ENCODE results near the gene PLS3. TPM values are rescaled to one million over a fixed set of nuclear protein-coding genes. Genes with fewer than 3 reads are reported as not detected.
"Not testable (repeated sequence)": the region's sequence is repeated elsewhere in the genome, so short reads cannot be mapped to it uniquely, and the experiment has no call there.

Gene PLS3
- polyA plus RNA-seq, 3 donors from 2014 or later: 1.1 to 2.4 TPM; not detected in 1

DNA sequence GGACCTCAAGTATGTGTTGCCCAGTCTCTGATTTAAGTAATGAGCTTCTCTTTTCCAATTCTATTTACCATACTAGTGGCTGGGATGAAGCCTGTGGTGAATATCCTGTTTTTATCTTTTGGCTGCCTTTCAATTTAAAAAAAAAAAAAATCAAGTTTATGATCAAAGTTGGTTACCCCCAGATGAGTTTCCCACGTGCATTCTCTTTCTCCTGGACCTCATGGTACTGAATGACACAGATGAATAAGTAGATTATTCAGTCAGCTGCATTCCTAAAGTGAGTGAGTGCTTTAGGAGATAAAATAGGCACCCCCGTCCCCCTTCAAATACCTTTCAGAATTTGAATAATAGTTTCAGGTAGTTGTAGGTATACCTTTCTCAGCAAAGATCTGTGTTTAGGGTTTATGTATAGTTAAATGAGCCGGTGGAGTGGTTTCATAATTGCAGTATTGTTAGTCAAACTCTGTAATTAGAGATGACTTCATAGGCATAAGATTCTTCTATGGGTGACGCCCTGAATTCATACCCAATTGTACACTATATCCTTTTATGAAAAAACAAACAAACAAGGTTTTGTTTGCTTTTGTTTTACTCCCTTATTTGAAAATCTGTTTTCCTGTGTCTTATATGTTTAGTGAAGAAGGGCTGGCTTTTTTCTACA lies 41.9 kb downstream of the PLS3 start:
- no peak for DNase-seq
- Mint-ChIP-seq H3K27ac (no peak overlapping the region), H3K36me3 (no peaks in the 10 kb centered on the region), H3K4me3 (no peak overlapping the region), H3K9me3 (no peaks in the 10 kb centered on the region), H3K4me1 (no peaks in the 10 kb centered on the region), H3K27me3 (ENCODE audit: low read depth in 3 of 3) (peaks cover 0 to 3% (median 0%) of the 10 kb centered on the region in 3 donors)

DNA sequence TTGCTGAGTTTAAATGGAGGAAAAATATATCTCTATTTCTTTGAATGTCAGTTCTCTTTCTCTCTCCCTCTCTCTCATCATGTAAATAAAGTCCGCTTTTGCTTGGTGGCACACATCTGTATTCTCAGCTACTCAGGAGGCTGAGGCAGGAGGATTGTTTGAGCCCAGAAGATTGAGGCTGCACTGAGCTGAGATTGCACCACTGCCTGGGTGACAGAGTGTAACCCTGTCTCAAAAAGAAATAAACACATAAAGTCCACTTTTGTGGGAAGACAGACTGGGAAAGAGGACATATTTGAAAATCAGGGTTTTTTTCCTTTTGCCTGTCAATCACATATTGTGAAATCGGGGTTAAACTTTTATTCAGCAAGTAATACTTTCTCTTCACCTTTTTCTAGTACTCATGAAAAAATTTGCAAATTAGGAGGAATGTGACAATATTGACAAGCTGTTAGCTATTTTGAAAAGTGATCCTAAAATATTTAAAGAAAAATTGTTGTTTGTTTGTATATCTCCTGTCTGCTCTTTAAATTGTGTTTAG lies 42.6 kb downstream of the PLS3 start:
- no peaks in the 10 kb centered on the region for H3K9me3 Mint-ChIP-seq

DNA sequence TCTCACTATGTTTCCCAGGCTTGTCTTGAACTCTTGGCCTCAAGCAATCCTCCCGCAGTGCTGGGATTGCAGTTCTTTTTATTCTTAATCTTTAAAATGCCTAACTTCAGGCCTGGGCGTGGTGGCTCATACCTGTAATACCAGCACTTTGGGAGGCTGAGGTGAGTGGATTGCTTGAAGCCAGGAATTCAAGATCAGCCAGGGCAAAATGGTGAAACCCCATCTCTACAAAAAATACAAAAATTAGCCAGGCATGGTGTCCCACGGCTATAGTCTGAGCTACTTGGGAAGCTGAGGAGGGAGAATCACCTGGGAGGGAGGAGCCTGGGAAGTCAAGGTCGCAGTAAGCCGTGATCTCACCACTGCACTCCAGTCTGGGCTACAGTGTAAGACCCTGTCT lies 45.9 kb downstream of the PLS3 start:
- DNase-seq: no peak
- no peaks in the 10 kb centered on the region for H3K4me1 Mint-ChIP-seq
- H3K36me3 Mint-ChIP-seq: no peaks in the 10 kb centered on the region
- no peaks in the 10 kb centered on the region for H3K9me3 Mint-ChIP-seq
- no peak overlapping the region for H3K27ac Mint-ChIP-seq
- H3K27me3 Mint-ChIP-seq (ENCODE audit: low read depth in 3 of 3): peaks cover 0 to 3% (median 0%) of the 10 kb centered on the region in 3 donors
- H3K4me3 Mint-ChIP-seq: no peak overlapping the region

More for the DNA sequence above, 42.6 kb downstream of the PLS3 start:
- Mint-ChIP-seq H3K4me1 (no peaks in the 10 kb centered on the region), H3K36me3 (no peaks in the 10 kb centered on the region), H3K4me3 (no peak overlapping the region), H3K27ac (no peak overlapping the region), H3K27me3 (ENCODE audit: low read depth in 3 of 3) (peaks cover 0 to 3% (median 0%) of the 10 kb centered on the region in 3 donors)
- DNase-seq: no peak

DNA sequence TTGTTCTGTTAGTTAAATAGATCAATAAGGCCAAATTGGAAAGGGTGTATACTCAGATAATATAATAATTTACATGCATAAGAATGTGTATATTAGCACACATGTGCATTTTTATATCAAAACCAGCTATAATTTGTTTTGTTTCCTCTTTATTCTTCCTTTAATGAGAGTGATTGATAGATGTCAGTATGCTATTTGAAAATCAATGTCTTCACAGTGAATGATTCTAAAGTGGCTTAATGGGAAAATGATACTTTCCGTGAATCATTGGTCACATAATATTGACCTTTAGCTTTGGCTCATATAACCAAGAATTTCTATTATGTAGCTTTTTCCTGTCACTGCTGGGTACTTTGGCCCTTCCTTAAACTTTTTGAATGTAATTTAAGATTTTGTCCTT lies 48.6 kb downstream of the PLS3 start:
- Mint-ChIP-seq H3K4me1 (no peaks in the 10 kb centered on the region), H3K36me3 (no peaks in the 10 kb centered on the region), H3K27me3 (ENCODE audit: low read depth in 3 of 3) (peaks cover 0 to 3% (median 0%) of the 10 kb centered on the region in 3 donors), H3K9me3 (no peaks in the 10 kb centered on the region), H3K27ac (no peak overlapping the region), H3K4me3 (no peak overlapping the region)
- DNase-seq: no peak

DNA sequence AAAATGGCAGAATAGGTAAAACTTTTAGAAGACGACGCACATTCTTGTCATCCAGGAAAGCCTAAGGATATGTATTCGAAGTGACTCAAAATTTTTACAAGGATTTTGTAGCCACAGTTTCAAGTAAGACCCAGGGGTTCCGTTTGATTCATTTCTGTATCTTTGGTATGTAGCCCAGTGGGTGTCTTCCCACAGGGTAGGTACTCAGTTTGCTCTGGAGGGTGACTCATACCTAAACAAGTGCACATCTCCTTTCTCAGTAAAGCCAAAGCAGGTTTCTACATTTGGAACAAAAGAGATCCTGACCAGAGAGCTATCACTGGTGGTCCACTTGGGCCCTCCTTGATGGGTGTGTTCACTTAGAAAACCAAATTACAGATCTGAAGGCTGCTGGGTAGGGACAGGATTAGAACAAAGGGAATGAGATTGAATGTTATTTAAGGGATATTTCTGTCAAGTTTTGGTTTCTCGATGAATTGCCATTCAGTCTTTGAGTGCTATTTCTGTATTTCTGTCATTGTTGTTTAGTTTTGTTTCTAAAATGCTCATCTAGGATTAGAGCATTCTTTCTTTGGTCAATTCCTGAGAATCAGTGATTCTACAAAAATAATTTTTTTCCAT lies 56.1 kb downstream of the PLS3 start:
- no peaks in the 10 kb centered on the region for H3K4me1 Mint-ChIP-seq
- H3K9me3 Mint-ChIP-seq: no peaks in the 10 kb centered on the region
- DNase-seq: no peak
- H3K4me3 Mint-ChIP-seq: no peak overlapping the region
- H3K36me3 Mint-ChIP-seq: no peaks in the 10 kb centered on the region
- H3K27me3 Mint-ChIP-seq (ENCODE audit: low read depth in 3 of 3): peaks cover 0 to 12% (median 6%) of the 10 kb centered on the region in 3 donors
- H3K27ac Mint-ChIP-seq: no peak overlapping the region

DNA sequence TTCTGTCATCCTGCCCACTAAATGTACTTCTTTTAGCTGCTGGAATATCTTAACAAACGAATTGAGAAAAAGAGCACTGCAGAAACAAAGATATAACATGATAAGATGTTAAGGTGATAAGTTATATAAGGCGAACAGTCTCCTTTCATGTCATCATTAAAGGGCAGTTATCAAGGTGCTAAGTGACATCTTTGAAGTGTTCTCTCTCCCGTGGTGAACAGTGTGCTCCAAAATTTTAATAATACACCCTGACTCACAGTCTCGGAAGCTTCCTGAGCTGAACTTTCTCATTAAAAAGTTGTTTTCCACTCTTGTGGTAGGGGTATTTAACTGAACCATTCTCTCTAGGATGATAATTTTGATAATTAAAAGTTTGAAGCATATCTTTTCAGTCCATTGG lies 61.6 kb downstream of the PLS3 start:
- H3K9me3 Mint-ChIP-seq: no peaks in the 10 kb centered on the region
- H3K27me3 Mint-ChIP-seq (ENCODE audit: low read depth in 3 of 3): peaks cover 0 to 16% (median 9%) of the 10 kb centered on the region in 3 donors
- no peak overlapping the region for H3K4me3 Mint-ChIP-seq
- DNase-seq: no peak
- H3K4me1 Mint-ChIP-seq: no peaks in the 10 kb centered on the region
- H3K27ac Mint-ChIP-seq: no peak overlapping the region
- no peaks in the 10 kb centered on the region for H3K36me3 Mint-ChIP-seq

DNA sequence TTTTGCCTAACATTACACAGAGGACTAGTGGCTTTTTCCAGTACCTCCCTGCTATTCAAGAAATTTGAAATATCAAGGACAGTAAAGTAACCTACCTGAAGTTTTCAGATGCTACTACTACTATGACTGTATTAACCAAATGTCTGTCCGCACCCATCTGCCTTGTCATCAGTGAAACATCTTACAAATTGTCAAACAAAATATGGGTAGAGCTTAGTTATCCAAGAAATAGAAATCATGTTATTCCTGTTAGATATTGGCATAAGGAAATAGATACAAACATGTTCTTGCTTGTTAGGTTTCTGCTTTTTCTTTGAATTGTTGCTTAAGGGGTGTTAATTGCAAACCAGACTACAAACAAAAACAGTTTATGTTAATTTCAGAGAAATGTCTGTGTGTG lies 63.9 kb downstream of the PLS3 start:
- Mint-ChIP-seq H3K4me3 (no peak overlapping the region), H3K36me3 (no peaks in the 10 kb centered on the region), H3K27ac (no peak overlapping the region), H3K27me3 (ENCODE audit: low read depth in 3 of 3) (peaks cover 0 to 11% (median 6%) of the 10 kb centered on the region in 3 donors), H3K4me1 (no peaks in the 10 kb centered on the region), H3K9me3 (no peaks in the 10 kb centered on the region)
- no peak for DNase-seq

DNA sequence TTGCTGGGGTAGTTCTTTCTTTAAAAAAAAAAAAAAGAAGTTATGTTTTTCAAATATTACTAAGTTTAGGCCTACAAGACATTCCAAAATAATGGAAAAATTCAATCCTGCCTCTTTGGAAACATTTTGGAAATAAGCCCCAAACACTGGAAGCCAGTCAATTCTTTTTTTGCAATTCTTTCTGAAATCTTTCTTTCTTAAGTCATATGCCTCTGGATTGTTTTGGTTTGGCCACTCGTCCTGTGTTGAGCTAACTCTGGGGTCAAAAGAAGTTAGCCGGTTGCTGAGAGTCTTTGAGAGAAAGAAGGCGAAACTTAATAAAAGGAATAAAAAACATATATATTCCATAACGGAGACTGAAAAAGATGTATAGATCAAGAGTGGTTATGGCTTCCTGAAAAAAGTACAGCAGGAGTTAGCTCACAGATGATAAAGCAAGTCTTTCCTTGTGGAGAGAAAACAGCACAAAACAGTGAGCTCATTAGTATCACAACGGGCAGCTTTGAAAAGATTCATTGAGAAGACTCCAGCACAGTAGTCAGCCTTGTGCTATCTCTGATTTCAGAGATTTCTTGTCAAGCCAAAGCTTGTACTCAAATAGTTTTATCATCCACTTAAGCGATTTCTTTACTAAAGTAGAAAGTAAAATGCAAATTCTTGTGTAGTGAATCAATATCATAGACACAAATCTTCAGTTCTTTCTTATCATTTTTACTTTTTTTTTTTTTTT lies 64.8 kb downstream of the PLS3 start:
- Mint-ChIP-seq H3K9me3 (no peaks in the 10 kb centered on the region), H3K27ac (no peak overlapping the region), H3K4me3 (no peak overlapping the region), H3K36me3 (no peaks in the 10 kb centered on the region), H3K27me3 (ENCODE audit: low read depth in 3 of 3) (peaks cover 0 to 11% (median 3%) of the 10 kb centered on the region in 3 donors), H3K4me1 (no peaks in the 10 kb centered on the region)
- DNase-seq: no peak

DNA sequence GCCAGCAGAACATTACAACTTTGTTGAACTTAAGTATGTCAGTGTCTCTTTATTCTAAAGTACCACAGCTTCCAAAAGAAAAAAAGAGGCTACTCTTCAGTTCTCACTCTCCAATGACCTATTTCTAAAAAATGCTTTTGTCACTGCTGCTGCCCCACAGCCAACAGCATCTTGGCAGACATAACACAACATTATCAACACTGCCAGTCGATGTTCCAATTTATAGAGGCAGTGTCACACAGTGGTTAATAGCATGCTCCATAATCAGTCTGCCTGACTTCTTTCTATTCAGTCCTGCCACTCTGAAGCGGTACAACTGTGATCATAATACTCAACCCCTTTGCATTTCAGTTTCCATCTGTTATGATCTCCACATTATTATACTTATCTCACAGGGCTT lies 69.2 kb downstream of the PLS3 start:
- Mint-ChIP-seq H3K27ac (no peak overlapping the region), H3K36me3 (no peaks in the 10 kb centered on the region), H3K4me3 (no peak overlapping the region), H3K9me3 (no peaks in the 10 kb centered on the region), H3K27me3 (ENCODE audit: low read depth in 3 of 3) (peaks cover 0 to 4% (median 0%) of the 10 kb centered on the region in 3 donors), H3K4me1 (no peaks in the 10 kb centered on the region)
- no peak for DNase-seq

DNA sequence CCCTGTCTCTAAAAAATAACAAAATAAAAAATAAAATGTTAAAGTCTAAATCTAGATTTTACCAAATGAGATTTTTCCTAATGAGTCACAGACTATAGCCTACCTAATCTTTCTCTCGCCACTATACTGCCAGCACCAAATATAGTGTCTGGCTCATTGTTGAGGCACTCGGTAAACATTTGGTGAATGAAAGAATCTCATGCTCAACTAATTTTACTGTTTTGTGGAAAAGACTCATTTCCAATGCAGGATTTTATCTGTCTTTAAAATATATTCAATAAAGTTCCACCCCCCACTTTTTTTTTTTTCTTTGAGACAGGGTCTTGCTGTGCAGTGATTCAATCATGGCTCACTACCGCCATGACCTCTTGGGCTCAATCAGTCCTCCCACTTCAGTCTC lies 71.5 kb downstream of the PLS3 start:
- no peak overlapping the region for H3K27ac Mint-ChIP-seq
- H3K27me3 Mint-ChIP-seq (ENCODE audit: low read depth in 3 of 3): peaks cover 0 to 4% (median 2%) of the 10 kb centered on the region in 3 donors

DNA sequence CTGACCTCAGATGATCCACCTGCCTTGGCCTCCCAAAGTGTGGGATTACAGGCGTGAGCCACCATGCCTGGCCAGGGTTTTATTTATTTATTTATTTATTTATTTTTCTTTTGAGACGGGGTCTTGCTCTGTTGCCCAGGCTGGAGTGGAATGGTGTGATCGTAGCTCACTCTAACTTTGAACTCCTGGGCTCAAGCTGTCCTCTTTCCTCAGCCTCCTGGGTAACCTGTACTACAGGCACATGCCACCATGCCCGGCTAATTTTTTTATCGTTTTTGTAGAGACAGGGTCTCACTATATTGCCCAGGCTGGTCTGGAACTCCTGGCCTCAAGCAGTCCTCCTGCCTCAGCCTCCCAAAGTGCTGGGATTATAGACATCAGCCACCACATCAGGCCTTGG lies 72.4 kb downstream of the PLS3 start:
- not testable (repeated sequence) for H3K4me1 Mint-ChIP-seq; H3K27me3 Mint-ChIP-seq (ENCODE audit: low read depth in 3 of 3)

More for the DNA sequence above, 71.5 kb downstream of the PLS3 start:
- Mint-ChIP-seq H3K9me3 (no peaks in the 10 kb centered on the region), H3K4me1 (no peaks in the 10 kb centered on the region), H3K4me3 (no peak overlapping the region), H3K36me3 (no peaks in the 10 kb centered on the region)
- no peak for DNase-seq

DNA sequence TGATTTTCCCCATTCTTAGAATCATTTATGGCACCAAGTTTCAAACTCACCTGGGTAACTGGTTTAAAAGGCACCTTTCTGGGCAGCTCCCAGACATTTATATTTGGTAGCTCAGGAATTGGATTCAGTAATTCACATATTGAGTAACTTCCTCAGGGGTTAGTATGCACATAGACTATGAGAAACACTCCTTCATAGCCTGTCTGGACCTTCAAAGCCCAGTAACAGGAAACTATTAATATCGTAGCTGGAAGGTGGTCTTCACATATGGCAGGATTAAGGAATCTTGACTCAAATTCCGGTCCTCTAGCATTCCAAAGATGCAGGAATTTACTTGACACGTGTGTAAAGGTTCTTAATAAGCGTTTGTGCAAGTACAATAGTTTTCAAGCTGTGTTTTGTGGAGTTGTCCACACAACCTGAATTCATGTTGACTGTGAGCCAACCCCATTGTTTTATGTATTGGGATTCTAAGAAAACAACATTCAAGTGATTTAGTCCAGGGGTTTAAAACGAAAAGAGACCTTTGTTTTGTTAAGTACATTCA lies 78.4 kb downstream of the PLS3 start:
- H3K36me3 Mint-ChIP-seq: no peaks in the 10 kb centered on the region
- peaks cover 0 to 4% (median 4%) of the 10 kb centered on the region in 3 donors for H3K27me3 Mint-ChIP-seq (ENCODE audit: low read depth in 3 of 3)
- no peaks in the 10 kb centered on the region for H3K9me3 Mint-ChIP-seq
- DNase-seq: no peak
- H3K4me1 Mint-ChIP-seq: no peaks in the 10 kb centered on the region
- no peak overlapping the region for H3K4me3 Mint-ChIP-seq
- no peak overlapping the region for H3K27ac Mint-ChIP-seq

More for the DNA sequence above, 72.4 kb downstream of the PLS3 start:
- not testable (repeated sequence) for H3K27ac Mint-ChIP-seq, DNase-seq, H3K4me3 Mint-ChIP-seq, H3K9me3 Mint-ChIP-seq, H3K36me3 Mint-ChIP-seq

DNA sequence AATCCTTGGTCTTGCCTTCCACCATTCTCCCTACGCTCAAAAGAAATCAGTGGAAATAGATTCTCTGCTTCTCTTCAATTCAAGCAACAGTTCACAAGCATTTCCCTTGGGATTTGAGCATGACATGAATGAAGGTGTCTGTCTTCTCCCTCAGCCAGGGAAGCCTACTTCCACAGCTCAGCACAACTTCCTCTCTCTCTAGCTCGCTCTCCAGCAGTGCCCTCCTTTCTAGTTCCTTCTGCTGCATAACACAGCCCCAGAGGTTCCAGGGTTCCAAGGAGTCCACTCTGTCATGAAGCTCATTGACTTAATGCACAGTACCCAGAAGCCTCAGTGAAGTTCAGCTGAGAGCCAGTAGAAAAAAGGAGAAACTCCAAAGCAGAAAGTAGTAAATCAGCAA lies 81.3 kb downstream of the PLS3 start:
- H3K9me3 Mint-ChIP-seq: no peaks in the 10 kb centered on the region
- no peaks in the 10 kb centered on the region for H3K36me3 Mint-ChIP-seq
- peaks cover 0 to 6% (median 3%) of the 10 kb centered on the region in 3 donors for H3K27me3 Mint-ChIP-seq (ENCODE audit: low read depth in 3 of 3)
- no peak overlapping the region for H3K4me3 Mint-ChIP-seq
- H3K4me1 Mint-ChIP-seq: no peaks in the 10 kb centered on the region
- H3K27ac Mint-ChIP-seq: no peak overlapping the region
- no peak for DNase-seq

Measured in immature natural killer cell (primary cell).